Neural progenitor cell (in vitro differentiated cells): ENCODE data around the gene LHFPL5.

ENCODE experiments used
- EZH2phosphoT487 ChIP-seq: fragments of 200-600 bp; sonication (generic); IDR thresholded peaks from 2 replicates; pipeline ENCODE4 v1.6.1; 2017; ENCODE audit warnings: antibody characterized with exemption
- TF ChIP-seq, protein P1 (sequence below): fragments of 200-600 bp; sonication (generic); IDR thresholded peaks from 2 replicates; pipeline ENCODE4 v1.5.1; 2017; ENCODE audit warnings: antibody characterized with exemption, mild to moderate bottlenecking

- TF ChIP-seq, protein P1, sequence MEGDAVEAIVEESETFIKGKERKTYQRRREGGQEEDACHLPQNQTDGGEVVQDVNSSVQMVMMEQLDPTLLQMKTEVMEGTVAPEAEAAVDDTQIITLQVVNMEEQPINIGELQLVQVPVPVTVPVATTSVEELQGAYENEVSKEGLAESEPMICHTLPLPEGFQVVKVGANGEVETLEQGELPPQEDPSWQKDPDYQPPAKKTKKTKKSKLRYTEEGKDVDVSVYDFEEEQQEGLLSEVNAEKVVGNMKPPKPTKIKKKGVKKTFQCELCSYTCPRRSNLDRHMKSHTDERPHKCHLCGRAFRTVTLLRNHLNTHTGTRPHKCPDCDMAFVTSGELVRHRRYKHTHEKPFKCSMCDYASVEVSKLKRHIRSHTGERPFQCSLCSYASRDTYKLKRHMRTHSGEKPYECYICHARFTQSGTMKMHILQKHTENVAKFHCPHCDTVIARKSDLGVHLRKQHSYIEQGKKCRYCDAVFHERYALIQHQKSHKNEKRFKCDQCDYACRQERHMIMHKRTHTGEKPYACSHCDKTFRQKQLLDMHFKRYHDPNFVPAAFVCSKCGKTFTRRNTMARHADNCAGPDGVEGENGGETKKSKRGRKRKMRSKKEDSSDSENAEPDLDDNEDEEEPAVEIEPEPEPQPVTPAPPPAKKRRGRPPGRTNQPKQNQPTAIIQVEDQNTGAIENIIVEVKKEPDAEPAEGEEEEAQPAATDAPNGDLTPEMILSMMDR: no peak
- TF ChIP-seq EZH2phosphoT487: no peak
Measured at GRCh38 chr6:35781290-35781689, 23.9 kb upstream of the LHFPL5 start.
